Right lobe of liver (tissue), 4 donors: ENCODE measurements around the gene RTN3.

Source experiments
- CTCF ChIP-seq, 4 donors: fragments of 200-600 bp in 3 of 4; fragments of 450-650 bp in 1 of 4; IDR thresholded peaks; one replicate each; pipeline versions ENCODE4 v1.5.1 to v1.8.0; 2016 to 2022; ENCODE audit warnings: antibody characterized with exemption in 4 of 4, mild to moderate bottlenecking in 2 of 4
- POLR2A ChIP-seq: fragments of 450-650 bp; IDR thresholded peaks from one replicate; pipeline ENCODE4 v1.6.1; 2017; ENCODE audit warnings: antibody characterized with exemption, mild to moderate bottlenecking
- donor health status: DM: no; HTN: no; CAD: no.
- donor health status: DM: no; HTN: no; CAD: no.
- donor health status: DM: no; HTN: yes; CAD: no.

- TF ChIP-seq CTCF (IDR thresholded peaks at IDR 0.05) (no peak), POLR2A (peak; percentile 61)
Observed at GRCh38 chr11:63763496-63764339, 82.4 kb downstream of the RTN3 start.
